HepG2 (cell line): ENCODE measurements around the gene UCK2. TPM values are rescaled to one million over a fixed set of nuclear protein-coding genes. Genes with fewer than 3 reads are reported as not detected.
A peak's percentile ranks its signal among the peaks of the same experiment; 100 is the strongest.

Experiments used
- E2F2 ChIP-seq: sonication (generic); formaldehyde crosslinking; IDR thresholded peaks from 2 replicates; pipeline ENCODE4 v1.4.0; 2020; ENCODE audit warnings: missing genetic modification reagents, borderline replicate concordance
- GATAD2A ChIP-seq: IDR thresholded peaks from 2 replicates; pipeline ENCODE4 v1.6.1; 2016
- HMG20A ChIP-seq: IDR thresholded peaks from 2 replicates; pipeline ENCODE4 v1.6.1; 2016; ENCODE audit warnings: borderline replicate concordance
- MBD4 ChIP-seq: IDR thresholded peaks from 2 replicates; pipeline ENCODE4 v1.6.1; 2012; ENCODE audit warnings: low read length, inconsistent platforms, borderline replicate concordance
- MNT ChIP-seq: fragments of 450-650 bp; IDR thresholded peaks from 2 replicates; pipeline ENCODE4 v1.6.1; 2016
- NCOA5 ChIP-seq: sonication (generic); formaldehyde crosslinking; IDR thresholded peaks from 2 replicates; pipeline ENCODE4 v1.4.0; 2020; ENCODE audit warnings: missing genetic modification reagents
- PCBP2 ChIP-seq: fragments of 200-400 bp; formaldehyde crosslinking; optimal IDR thresholded peaks from 2 replicates; pipeline ENCODE3; 2018; ENCODE audit warnings: low read length, low read depth; ENCODE audit not compliant: poor library complexity, severe bottlenecking
- RFXAP ChIP-seq: sonication (generic); formaldehyde crosslinking; IDR thresholded peaks from 2 replicates; pipeline ENCODE4 v1.4.0; 2020; ENCODE audit warnings: missing genetic modification reagents, borderline replicate concordance
- STAT5B ChIP-seq: sonication (generic); formaldehyde crosslinking; IDR thresholded peaks from 2 replicates; pipeline ENCODE4 v1.4.0; 2020; ENCODE audit warnings: missing genetic modification reagents
- UBTF ChIP-seq: sonication (generic); formaldehyde crosslinking; IDR thresholded peaks from 2 replicates; pipeline ENCODE4 v1.4.0; 2020; ENCODE audit warnings: mild to moderate bottlenecking, missing genetic modification reagents
- ZBTB1 ChIP-seq: sonication (generic); formaldehyde crosslinking; IDR thresholded peaks from 2 replicates; pipeline ENCODE4 v1.4.0; 2020; ENCODE audit warnings: missing genetic modification reagents, borderline replicate concordance
- ZNF205 ChIP-seq: IDR thresholded peaks from 2 replicates; pipeline ENCODE4 v1.6.1; 2018; ENCODE audit warnings: missing biosample characterization, missing genetic modification reagents
- ZNF446 ChIP-seq: sonication (generic); formaldehyde crosslinking; IDR thresholded peaks from 2 replicates; pipeline ENCODE4 v1.5.0; 2020; ENCODE audit warnings: mild to moderate bottlenecking, missing genetic modification reagents
- ZNF75D ChIP-seq: sonication (generic); formaldehyde crosslinking; IDR thresholded peaks from 2 replicates; pipeline ENCODE4 v1.8.1; 2023; ENCODE audit warnings: missing genetic modification reagents, mild to moderate bottlenecking, borderline replicate concordance
- ZNF790 ChIP-seq: sonication (generic); formaldehyde crosslinking; IDR thresholded peaks from 2 replicates; pipeline ENCODE4 v1.8.0; 2022; ENCODE audit warnings: missing genetic modification reagents, mild to moderate bottlenecking, borderline replicate concordance
- ZNF878 ChIP-seq: sonication (generic); formaldehyde crosslinking; IDR thresholded peaks from 2 replicates; pipeline ENCODE4 v1.8.1; 2023; ENCODE audit warnings: mild to moderate bottlenecking, missing genetic modification reagents, moderate library complexity
- polyA plus RNA-seq, 8 experiments: library from polyadenylated mRNA; depleted of rRNA in 3 of 8; stranded (reverse) in 7 of 8; unstranded in 1 of 8; fragments of >200 nt; fragmentation: Illumina TruSeq in 4 of 8; extraction: Trizol in 4 of 8; gene quantifications; 2 replicates each; pipeline versions ENCODE4 v1.2.1 to v1.2.3, GENCODE V29; 2011 to 2016; ENCODE audit warnings: low read depth in 4 of 8, missing spikeins in 1 of 8, mixed read lengths in 1 of 8; ENCODE audit not compliant: insufficient read depth in 1 of 8
- total RNA-seq, 5 experiments: library from RNA; depleted of rRNA; stranded (reverse); fragments of >200 nt; fragmentation: Illumina TruSeq; extraction: Trizol; gene quantifications; 2 replicates each; pipeline ENCODE4 v1.2.3, GENCODE V29; 2016; ENCODE audit warnings: low read depth in 1 of 5
- TF ChIP-seq, protein P1 (sequence below): sonication (generic); formaldehyde crosslinking; IDR thresholded peaks from 2 replicates; pipeline ENCODE4 v1.9.0; 2022; ENCODE audit warnings: low read depth, missing genetic modification reagents
- TF ChIP-seq, protein P2 (sequence below): sonication (generic); formaldehyde crosslinking; IDR thresholded peaks from 2 replicates; pipeline ENCODE4 v1.4.0; 2020; ENCODE audit warnings: missing genetic modification reagents
- TF ChIP-seq, protein P3 (sequence below): sonication (generic); formaldehyde crosslinking; conservative IDR thresholded peaks from 2 replicates; pipeline ENCODE4 v1.5.0; 2020; ENCODE audit warnings: missing genetic modification reagents

UCK2 gene
- total and polyA plus RNA-seq, 2 of the 13 experiments (the other 11 are each of a cell fraction or from before 2014, with no cell fraction given): 64.3 to 78.0 TPM

GRCh38 chr1:165828103-165828668, 772 bp downstream of the UCK2 start (continued):
- TF ChIP-seq MNT (no peak), RFXAP (no peak), NCOA5 (CRISPR knock-in tag) (no peak), MBD4 (no peak), ZNF446 (CRISPR knock-in tag) (no peak), ZNF878 (CRISPR knock-in tag) (no peak), HMG20A (CRISPR knock-in tag) (no peak), ZNF790 (no peak), E2F2 (CRISPR knock-in tag) (no peak), STAT5B (no peak), ZBTB1 (no peak), UBTF (CRISPR knock-in tag) (peak; percentile 64), ZNF205 (CRISPR knock-in tag) (peak; percentile 22; the same call in 1 of the 2 replicates), ZNF75D (CRISPR knock-in tag) (no peak), PCBP2 (no peak), GATAD2A (no peak)
- TF ChIP-seq, protein P1, sequence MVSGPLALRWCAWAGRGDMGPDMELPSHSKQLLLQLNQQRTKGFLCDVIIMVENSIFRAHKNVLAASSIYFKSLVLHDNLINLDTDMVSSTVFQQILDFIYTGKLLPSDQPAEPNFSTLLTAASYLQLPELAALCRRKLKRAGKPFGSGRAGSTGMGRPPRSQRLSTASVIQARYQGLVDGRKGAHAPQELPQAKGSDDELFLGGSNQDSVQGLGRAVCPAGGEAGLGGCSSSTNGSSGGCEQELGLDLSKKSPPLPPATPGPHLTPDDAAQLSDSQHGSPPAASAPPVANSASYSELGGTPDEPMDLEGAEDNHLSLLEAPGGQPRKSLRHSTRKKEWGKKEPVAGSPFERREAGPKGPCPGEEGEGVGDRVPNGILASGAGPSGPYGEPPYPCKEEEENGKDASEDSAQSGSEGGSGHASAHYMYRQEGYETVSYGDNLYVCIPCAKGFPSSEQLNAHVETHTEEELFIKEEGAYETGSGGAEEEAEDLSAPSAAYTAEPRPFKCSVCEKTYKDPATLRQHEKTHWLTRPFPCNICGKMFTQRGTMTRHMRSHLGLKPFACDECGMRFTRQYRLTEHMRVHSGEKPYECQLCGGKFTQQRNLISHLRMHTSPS (CRISPR knock-in tag): no peak
- TF ChIP-seq, protein P2, sequence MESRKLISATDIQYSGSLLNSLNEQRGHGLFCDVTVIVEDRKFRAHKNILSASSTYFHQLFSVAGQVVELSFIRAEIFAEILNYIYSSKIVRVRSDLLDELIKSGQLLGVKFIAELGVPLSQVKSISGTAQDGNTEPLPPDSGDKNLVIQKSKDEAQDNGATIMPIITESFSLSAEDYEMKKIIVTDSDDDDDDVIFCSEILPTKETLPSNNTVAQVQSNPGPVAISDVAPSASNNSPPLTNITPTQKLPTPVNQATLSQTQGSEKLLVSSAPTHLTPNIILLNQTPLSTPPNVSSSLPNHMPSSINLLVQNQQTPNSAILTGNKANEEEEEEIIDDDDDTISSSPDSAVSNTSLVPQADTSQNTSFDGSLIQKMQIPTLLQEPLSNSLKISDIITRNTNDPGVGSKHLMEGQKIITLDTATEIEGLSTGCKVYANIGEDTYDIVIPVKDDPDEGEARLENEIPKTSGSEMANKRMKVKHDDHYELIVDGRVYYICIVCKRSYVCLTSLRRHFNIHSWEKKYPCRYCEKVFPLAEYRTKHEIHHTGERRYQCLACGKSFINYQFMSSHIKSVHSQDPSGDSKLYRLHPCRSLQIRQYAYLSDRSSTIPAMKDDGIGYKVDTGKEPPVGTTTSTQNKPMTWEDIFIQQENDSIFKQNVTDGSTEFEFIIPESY: no peak
- TF ChIP-seq, protein P3, sequence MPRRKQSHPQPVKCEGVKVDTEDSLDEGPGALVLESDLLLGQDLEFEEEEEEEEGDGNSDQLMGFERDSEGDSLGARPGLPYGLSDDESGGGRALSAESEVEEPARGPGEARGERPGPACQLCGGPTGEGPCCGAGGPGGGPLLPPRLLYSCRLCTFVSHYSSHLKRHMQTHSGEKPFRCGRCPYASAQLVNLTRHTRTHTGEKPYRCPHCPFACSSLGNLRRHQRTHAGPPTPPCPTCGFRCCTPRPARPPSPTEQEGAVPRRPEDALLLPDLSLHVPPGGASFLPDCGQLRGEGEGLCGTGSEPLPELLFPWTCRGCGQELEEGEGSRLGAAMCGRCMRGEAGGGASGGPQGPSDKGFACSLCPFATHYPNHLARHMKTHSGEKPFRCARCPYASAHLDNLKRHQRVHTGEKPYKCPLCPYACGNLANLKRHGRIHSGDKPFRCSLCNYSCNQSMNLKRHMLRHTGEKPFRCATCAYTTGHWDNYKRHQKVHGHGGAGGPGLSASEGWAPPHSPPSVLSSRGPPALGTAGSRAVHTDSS (CRISPR knock-in tag): no peak
